Fibroblast of lung (primary cell): ENCODE results near the gene PORCN. TPM values are rescaled to one million over a fixed set of nuclear protein-coding genes. Genes with fewer than 3 reads are reported as not detected.
A peak's percentile ranks its signal among the peaks of the same experiment; 100 is the strongest.

Experiments
- DNase-seq, 2 donors: peaks; one replicate each; pipeline versions ENCODE4 v3.0.0 to v3.0.0-alpha.2; 2010; ENCODE audit warnings: low read depth in 2 of 2
- H2AFZ ChIP-seq: 2 replicates; pipeline ENCODE4 v1.5.1; 2012; ENCODE audit warnings: low read length, control low read depth, inconsistent platforms
- H3K27ac ChIP-seq: 2 replicates; pipeline ENCODE4 v1.5.1; 2011; ENCODE audit warnings: low read length, control low read depth; ENCODE audit not compliant: insufficient read depth
- H3K27me3 ChIP-seq: 2 replicates; pipeline ENCODE4 v1.5.1; 2011; ENCODE audit warnings: mild to moderate bottlenecking, low read length; ENCODE audit not compliant: control insufficient read depth, insufficient read depth
- H3K36me3 ChIP-seq: 2 replicates; pipeline ENCODE4 v1.5.1; 2011; ENCODE audit warnings: low read length; ENCODE audit not compliant: control insufficient read depth, insufficient read depth
- H3K4me1 ChIP-seq: 2 replicates; pipeline ENCODE4 v1.5.1; 2011; ENCODE audit warnings: low read length; ENCODE audit not compliant: control insufficient read depth, insufficient read depth; ENCODE audit errors: extremely low read depth
- H3K4me2 ChIP-seq: 2 replicates; pipeline ENCODE4 v1.5.1; 2011; ENCODE audit warnings: low read length, control low read depth; ENCODE audit not compliant: insufficient read depth; ENCODE audit errors: extremely low read depth
- H3K4me3 ChIP-seq, 4 experiments: fragments of 200-600 bp in 1 of 4; sonication (generic) in 1 of 4; replicated peaks in 1 of 4; 2 replicates each; pipeline ENCODE4 v1.5.1; 2011 to 2016; ENCODE audit warnings: low read length in 4 of 4, low read depth in 3 of 4, mild to moderate bottlenecking in 3 of 4, control low read depth in 2 of 4, inconsistent platforms in 1 of 4, mixed read lengths in 1 of 4; ENCODE audit not compliant: insufficient read depth in 1 of 4; ENCODE audit errors: control extremely low read depth in 1 of 4
- H3K79me2 ChIP-seq: 2 replicates; pipeline ENCODE4 v1.5.1; 2012; ENCODE audit warnings: mild to moderate bottlenecking, low read length, inconsistent platforms; ENCODE audit not compliant: control insufficient read depth, insufficient read depth
- H3K9ac ChIP-seq: 2 replicates; pipeline ENCODE4 v1.5.1; 2011; ENCODE audit warnings: mild to moderate bottlenecking, low read length, control low read depth; ENCODE audit not compliant: insufficient read depth
- H3K9me3 ChIP-seq: 2 replicates; pipeline ENCODE4 v1.5.1; 2012; ENCODE audit warnings: low read depth, low read length; ENCODE audit not compliant: control insufficient read depth, insufficient read depth
- H4K20me1 ChIP-seq: 2 replicates; pipeline ENCODE4 v1.5.1; 2011; ENCODE audit warnings: low read length; ENCODE audit not compliant: control insufficient read depth, insufficient read depth; ENCODE audit errors: extremely low read depth
- EZH2 ChIP-seq: IDR thresholded peaks from 2 replicates; pipeline ENCODE4 v1.5.1; 2012; ENCODE audit warnings: low read length, control low read depth, mild to moderate bottlenecking; ENCODE audit errors: missing control alignments
- polyA plus RNA-seq, 2 donors: library from polyadenylated mRNA; depleted of rRNA in 1 of 2; stranded (reverse) in 1 of 2; unstranded in 1 of 2; fragments of >200 nt; gene quantifications; 2 replicates each; pipeline ENCODE4 v1.2.1, GENCODE V29; 2011 to 2012; ENCODE audit warnings: missing spikeins in 1 of 2
- total RNA-seq: library from RNA; depleted of rRNA; stranded (reverse); fragments of >200 nt; gene quantifications from 2 replicates; pipeline ENCODE4 v1.2.1, GENCODE V29; 2014
- TF ChIP-seq, protein P1 (sequence below), 2 donors: IDR thresholded peaks in 1 of 2; conservative IDR thresholded peaks in 1 of 2; 1 replicate in 1 of 2; 2 replicates in 1 of 2; pipeline ENCODE4 v1.5.1; 2011 to 2012; ENCODE audit warnings: low read length in 2 of 2, control low read depth in 1 of 2, inconsistent platforms in 1 of 2, low read depth in 1 of 2, mild to moderate bottlenecking in 1 of 2

Gene PORCN
- total and polyA plus RNA-seq, 2 donors (not counting 1 experiment from before 2014, with no cell fraction given) = 5.4 to 11.4 TPM

DNA sequence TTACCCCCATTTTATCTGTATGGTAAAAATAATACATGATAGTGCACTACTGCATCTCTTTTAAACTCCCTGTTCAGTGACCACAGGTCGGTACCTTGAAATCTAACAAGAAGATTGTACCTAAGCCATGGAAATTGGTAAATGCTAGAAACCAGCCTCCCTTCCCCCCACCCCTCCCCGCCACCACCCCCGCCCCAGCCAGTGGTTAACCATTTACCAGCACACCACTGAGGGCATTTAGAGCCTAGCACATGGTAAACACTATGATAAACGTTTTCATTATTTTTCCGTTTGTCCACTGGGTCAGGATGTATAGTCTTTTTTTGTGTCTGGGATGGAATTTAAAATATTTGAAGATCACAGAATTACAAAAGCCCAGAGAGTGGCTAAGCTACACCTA is 33.5 kb upstream of the PORCN start:
- no peaks in the 10 kb centered on the region for H4K20me1 ChIP-seq

DNA sequence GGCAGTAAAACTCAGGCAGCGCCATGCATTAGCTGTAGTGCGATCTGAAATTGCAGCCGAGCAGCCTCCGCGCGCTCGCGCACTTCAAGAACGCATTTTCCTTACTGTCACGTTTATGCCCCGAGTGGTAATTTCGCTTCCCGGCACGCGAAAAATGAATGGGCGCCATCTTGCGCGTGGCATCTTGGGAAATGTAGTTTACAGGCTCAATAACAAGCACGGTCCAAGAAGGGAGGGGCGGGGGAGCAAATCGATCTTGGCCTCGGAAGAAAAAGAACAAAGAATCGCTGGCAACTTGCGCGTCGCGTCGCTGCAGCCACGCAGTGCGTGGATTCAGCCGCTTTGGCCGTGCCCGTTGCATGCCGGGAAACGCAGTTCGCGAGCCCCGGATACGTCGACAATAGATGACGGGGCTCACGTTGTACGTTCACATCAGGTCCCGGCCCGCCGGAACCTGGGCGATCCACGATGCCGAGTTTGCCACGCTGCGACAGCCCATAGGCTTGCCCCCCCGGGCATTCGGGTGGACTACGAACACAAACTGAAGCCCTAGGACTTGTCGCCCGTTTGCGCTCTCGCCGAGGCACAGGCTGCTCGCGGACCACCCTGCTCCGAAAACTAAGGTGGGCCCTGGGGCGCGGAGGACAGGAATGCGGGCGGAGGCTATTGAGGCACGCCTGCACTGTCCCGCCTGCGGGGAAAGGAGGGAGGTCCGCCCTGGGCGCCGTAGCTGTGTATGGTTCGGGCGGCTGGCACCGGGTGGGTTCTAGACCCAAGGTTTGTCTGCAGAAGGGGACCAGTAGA is 32.8 kb upstream of the PORCN start, which contains the start of gene FTSJ1:
FTSJ1 (plus strand) TSS at position 426 of the 804 bp plus-strand sequence. CDS start 1,849 bp downstream, outside the sequence.
- Histone ChIP-seq H3K27me3 (no peaks in the 10 kb centered on the region), H3K9me3 (no peaks in the 10 kb centered on the region), H3K36me3 (no peaks in the 10 kb centered on the region), H3K4me2 (peak within 1 kb of the TSS; percentile 82), H3K79me2 (peaks cover 24% of the 10 kb centered on the region), H2AFZ (peak within 1 kb of the TSS; percentile 43), H3K4me3 (peak within 1 kb of the TSS; percentile 69 to 92 (median 76)), H3K27ac (peak within 1 kb of the TSS; percentile 70), H4K20me1 (no peaks in the 10 kb centered on the region), H3K4me1 (peaks cover 3% of the 10 kb centered on the region), H3K9ac (peak within 1 kb of the TSS; percentile 86)
- TF ChIP-seq EZH2 = no peak
- TF ChIP-seq, protein P1, sequence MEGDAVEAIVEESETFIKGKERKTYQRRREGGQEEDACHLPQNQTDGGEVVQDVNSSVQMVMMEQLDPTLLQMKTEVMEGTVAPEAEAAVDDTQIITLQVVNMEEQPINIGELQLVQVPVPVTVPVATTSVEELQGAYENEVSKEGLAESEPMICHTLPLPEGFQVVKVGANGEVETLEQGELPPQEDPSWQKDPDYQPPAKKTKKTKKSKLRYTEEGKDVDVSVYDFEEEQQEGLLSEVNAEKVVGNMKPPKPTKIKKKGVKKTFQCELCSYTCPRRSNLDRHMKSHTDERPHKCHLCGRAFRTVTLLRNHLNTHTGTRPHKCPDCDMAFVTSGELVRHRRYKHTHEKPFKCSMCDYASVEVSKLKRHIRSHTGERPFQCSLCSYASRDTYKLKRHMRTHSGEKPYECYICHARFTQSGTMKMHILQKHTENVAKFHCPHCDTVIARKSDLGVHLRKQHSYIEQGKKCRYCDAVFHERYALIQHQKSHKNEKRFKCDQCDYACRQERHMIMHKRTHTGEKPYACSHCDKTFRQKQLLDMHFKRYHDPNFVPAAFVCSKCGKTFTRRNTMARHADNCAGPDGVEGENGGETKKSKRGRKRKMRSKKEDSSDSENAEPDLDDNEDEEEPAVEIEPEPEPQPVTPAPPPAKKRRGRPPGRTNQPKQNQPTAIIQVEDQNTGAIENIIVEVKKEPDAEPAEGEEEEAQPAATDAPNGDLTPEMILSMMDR (conservative IDR thresholded peaks at IDR 0.05 in 1 of 2, IDR thresholded peaks at IDR 0.05 in 1 of 2; ENCODE audit: low read depth in 1 of 2, low read length in 2 of 2) = no peak
- peak; percentile 94 for DNase-seq

More for the DNA sequence above, 33.5 kb upstream of the PORCN start:
- peak overlapping the region; percentile 49 for H3K9ac ChIP-seq
- no peaks in the 10 kb centered on the region for H3K27me3 ChIP-seq
- H3K36me3 ChIP-seq = no peaks in the 10 kb centered on the region
- H3K4me1 ChIP-seq = peaks cover 3% of the 10 kb centered on the region
- no peak for DNase-seq
- no peaks in the 10 kb centered on the region for H3K9me3 ChIP-seq
- H3K4me3 ChIP-seq = peak overlapping the region; percentile 51 to 92 (median 67)
- TF ChIP-seq EZH2 = no peak
- TF ChIP-seq, protein P1 (conservative IDR thresholded peaks at IDR 0.05 in 1 of 2, IDR thresholded peaks at IDR 0.05 in 1 of 2; ENCODE audit: low read depth in 1 of 2, low read length in 2 of 2) = no peak
- peak overlapping the region; percentile 43 for H2AFZ ChIP-seq
- H3K4me2 ChIP-seq = peak overlapping the region; percentile 64
- peak overlapping the region; percentile 70 for H3K27ac ChIP-seq
- peaks cover 24% of the 10 kb centered on the region for H3K79me2 ChIP-seq

DNA sequence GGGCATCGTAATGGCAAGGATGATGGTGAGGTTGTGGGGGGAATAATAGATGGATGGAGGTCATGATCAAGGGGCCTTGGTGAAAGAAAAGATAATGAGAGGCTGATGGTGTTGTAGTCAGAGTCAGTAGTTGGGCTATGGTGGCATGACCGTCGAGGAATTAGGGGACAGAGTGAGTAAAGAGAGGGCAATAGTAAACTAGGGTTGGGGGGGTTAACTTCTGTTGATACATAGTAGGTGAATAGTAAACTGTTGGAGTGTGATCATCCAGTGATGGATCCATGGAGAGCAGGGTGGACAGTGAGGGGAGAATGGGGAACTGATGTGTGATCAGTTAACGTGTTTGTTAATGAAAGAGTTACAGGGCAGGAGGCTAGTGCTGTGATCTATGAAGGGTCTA is 31.9 kb upstream of the PORCN start:
- Histone ChIP-seq H3K9ac (peak overlapping the region; percentile 86), H3K36me3 (no peaks in the 10 kb centered on the region), H3K4me3 (peak overlapping the region; percentile 69 to 92 (median 76)), H3K4me2 (peak overlapping the region; percentile 82), H3K27ac (peak overlapping the region; percentile 70), H3K27me3 (no peaks in the 10 kb centered on the region), H4K20me1 (no peaks in the 10 kb centered on the region), H3K9me3 (no peaks in the 10 kb centered on the region), H3K4me1 (peaks cover 3% of the 10 kb centered on the region), H2AFZ (no peak overlapping the region), H3K79me2 (peaks cover 24% of the 10 kb centered on the region)
- TF ChIP-seq EZH2 = no peak
- TF ChIP-seq, protein P1 (conservative IDR thresholded peaks at IDR 0.05 in 1 of 2, IDR thresholded peaks at IDR 0.05 in 1 of 2; ENCODE audit: low read depth in 1 of 2, low read length in 2 of 2) = no peak
- no peak for DNase-seq
